HG03342 (cell line): ENCODE data around the gene LMAN1L.
A peak's percentile ranks its signal among the peaks of the same experiment; 100 is the strongest.

Source experiments
- ATAC-seq: cut with Tn5 transposase; IDR thresholded peaks from one replicate; pipeline ENCODE4 v1.9.1; 2021; ENCODE audit warnings: mild to moderate bottlenecking, moderate library complexity; ENCODE audit not compliant: unreplicated experiment

LMAN1L gene

DNA sequence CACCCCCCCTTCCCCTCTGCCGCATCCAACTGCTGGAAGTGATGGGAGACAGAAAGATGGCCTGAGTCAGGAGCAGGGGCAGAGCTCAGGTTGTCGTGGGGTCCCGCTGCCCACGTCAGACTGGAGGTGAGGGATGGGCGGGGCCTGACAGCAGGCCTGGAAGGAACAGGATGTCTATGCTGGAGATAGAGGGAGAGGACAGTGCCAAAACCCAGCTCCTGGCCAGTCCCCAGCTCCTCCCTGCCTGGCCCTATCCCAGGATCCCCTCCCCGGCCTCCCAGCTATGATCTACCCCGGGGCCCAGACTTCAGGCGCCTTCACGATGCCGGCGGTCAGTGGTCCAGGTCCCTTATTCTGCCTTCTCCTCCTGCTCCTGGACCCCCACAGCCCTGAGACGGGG, at the start of gene LMAN1L:
TSS of gene LMAN1L (plus strand) at position 303 of the 400 bp plus-strand sequence. CDS start at position 323, 20 bp downstream.
- no peak for ATAC-seq

DNA sequence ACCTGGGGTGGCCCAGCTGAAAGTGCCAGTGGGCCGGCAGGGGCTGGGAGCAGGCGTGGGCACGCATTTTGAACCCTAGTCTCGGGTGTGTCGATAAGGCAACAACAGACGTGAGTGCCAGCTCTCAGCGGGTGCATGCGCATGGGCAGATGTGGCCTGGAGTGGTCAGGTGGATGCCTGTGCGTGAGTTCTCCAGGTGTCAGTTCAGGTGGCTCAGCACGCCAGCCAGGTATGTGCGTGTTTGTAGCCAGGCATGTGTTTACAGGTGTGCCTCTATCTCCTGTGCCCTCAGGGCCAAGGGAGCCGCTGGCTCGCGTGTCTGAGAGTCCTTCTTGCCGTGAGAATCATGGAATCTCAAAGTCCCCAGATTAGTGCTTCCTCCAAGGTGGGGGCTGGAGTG, 49.2 kb upstream of the LMAN1L start:
- no peak for ATAC-seq

DNA sequence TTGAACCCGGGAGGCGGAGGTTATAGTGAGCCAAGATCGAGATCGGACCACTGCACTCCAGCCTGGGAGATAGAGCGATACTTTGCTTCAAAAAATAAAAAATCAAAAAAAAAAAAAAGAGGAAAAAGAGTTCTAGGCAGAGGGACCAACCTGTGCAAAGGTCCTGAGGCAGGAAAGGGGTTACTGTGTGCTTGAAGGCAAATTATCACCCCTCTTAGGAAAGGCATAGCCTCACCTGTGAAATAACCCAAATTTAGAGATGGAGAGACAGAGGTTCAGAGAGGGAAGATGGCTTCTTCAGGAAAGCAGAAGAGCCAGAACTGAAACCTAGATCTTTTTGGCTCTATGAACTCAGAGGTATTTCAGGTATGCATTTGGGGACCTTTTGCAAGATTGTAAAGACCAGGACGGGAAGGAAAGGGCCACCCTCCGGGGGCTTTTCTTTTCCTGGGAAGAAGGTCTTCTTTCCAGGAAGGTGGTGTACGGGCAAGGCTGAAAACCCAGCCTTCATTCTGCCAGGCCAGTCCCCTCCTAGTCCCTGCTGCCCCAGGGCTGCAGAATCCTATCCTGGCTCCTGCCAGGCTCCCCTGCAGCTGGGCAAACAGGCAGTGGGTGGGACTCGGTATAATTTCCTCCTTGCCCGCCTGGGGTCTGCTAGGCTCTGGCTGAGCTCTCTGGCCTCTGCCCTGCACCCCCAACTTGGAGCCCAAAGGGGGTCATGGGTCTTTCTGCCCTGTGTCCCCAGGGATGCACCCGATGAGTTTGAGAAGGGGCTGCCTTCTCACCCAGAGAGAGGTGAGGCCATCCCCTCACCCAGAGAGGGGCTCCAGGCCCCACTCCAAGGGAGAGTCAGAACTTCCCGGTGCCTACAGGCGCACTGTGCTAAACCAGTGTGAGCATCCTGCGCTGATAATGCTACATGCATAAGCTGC, 45.2 kb upstream of the LMAN1L start:
- ATAC-seq: no peak

DNA sequence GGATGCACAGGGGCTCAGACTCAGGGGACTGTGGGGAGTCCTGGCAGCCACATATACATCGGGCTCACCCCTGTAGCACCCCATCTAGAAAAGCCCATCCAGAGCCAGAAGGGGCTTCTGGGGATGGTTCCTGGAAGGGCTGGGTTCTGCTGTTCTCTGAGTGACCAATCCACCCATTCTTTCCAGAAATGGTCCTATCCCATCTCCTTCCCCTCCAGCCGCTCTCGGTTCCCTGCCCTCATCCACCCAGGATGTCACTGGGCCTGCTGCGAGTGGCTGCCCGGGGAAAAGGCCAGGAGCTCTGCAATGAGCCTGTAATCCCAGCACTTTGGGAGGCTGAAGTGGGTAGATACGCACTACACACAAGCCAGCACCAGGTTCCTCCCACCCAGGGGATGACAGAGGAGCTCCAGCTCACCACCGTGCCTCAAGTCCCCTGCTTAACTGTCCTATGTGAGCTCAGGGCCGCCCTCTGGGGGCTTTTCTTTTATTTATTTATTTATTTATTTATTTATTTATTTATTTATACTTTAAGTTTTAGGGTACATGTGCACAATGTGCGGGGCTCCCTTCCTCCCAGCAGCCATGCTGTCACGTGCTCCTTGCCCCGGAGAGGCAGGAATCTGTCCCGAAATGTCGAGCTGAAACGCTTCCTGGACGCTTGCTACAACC, 44.4 kb upstream of the LMAN1L start:
- no peak for ATAC-seq

DNA sequence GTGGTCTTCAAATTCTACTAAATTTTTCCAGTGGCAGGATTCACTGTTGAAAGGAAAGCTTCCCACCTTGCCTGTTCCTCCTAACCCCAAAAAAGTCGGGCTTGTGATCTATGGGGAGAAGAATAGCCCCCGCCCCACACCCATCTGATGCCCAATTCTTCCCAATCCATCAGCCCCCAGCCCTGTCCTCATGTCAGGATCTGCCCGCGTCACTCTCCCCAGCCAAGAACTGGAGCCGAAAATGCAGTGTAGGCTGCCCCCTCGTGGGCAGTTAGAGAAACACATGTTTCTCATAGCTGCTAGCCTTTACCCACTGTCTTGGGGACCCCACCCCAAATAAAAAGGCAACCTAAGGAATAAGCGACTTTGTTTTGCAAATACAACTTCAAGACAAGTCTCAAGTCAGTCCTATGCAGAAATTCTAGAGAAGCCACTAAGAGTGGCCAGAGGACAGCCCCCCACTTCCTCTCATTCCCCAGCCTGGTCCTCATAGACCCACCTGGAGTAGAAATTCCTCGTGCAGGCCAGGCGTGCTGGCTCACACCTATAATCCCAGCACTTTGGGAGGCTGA, 43.8 kb upstream of the LMAN1L start:
- no peak for ATAC-seq

DNA sequence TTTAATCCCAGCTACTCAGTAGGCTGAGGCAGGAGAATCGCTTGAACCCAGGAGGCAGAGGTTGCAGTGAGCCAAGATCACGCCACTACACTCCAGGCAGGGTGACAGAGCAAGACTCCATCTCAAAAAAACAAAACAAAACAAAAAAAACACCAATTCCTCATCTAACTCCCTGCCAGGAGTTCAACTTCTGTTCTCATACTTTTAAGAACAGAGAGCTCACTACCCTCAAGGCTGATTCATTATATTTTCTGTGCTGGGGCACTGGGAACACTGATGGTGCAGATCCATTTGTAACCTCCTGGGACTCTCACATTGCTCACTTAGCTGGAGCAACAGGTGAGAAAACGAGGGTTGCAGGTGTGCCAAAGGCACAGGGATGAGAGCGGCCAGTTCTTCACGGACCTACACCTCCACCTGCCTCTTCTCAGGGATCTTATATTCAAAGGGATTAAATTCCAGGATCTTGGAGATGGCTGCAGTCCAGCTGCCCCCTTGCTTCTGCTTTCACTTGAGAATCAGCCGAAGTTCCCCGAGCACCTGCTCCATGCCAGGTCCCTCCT, 43.1 kb upstream of the LMAN1L start:
- ATAC-seq: no peak

DNA sequence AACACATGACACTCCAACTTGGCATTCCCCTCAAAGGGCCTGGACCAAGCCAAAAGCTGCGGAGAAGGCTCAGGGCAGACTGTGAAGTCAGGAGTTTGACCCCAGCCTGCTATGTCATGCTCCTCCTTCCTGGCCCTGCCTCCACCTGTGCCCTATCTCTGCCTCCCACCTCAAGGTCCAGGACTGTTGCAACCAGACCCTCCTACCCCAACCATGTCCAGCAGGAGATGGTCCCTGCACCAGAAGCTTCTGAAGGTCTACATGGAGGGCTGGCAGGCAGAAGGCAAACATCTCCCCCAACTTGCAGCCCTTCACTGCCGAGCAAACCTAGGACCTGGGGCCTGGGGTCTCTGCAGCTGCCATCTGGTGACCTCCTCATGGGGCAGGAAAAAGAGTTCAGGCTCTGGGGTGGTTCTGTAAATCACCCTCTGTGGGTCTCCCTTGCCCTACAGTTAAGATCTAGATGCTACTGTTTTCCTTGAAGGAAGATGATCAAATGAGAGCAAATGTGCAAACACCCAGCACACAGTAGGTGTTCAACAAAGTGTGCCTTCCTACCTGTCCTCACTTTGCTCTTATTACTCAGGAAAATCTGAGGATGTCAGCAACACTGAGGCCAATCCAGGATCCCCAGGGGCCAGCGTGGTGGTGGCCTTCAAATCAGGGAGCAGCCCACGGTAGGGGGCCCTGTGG, 42.3 kb upstream of the LMAN1L start:
- no peak for ATAC-seq

DNA sequence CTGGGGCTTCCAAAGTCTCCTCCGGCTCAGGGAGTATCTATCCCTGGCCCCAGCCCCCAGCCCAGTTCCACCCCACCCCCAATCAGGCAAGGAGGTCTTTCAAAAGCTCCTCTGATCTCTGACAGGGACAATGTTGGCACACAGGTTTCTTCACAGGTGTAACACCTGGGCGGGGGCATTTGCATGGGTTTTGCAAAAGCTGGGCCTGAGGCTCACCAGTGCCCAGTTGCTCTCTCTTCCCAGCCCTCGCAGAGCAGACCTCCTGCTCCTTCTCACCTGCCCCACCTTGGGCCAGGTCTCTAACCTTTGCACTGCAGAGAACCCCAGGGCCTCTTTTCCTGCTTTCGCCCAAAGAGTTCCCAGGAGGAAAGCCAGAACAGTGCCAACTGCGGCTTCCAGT, 39.3 kb upstream of the LMAN1L start:
- ATAC-seq: no peak

DNA sequence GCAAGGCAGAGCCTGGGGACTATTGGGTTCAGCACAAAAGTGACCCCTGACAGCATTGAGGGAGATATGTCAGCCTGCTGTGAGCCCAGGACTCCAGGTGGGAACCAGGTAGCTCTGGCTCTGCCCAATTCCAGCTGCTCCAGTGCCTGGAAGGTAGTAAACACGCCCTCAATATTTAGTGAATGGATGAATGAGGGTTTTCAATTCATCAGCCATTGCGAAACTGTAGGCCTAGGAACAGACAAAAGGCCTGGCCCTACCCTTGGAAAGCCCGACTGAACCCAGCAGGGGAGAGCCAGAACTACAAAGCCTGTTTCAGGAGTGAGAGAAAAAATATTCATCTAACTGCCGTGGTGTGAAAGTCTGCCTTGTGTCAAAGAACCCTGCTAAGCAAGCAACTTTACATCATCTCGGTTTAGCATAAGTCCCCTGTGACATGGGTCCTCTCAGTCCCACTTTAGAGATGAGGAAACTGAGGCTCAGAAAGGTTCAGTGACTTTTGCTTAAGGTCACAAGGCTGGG, 38.8 kb upstream of the LMAN1L start:
- ATAC-seq: no peak

DNA sequence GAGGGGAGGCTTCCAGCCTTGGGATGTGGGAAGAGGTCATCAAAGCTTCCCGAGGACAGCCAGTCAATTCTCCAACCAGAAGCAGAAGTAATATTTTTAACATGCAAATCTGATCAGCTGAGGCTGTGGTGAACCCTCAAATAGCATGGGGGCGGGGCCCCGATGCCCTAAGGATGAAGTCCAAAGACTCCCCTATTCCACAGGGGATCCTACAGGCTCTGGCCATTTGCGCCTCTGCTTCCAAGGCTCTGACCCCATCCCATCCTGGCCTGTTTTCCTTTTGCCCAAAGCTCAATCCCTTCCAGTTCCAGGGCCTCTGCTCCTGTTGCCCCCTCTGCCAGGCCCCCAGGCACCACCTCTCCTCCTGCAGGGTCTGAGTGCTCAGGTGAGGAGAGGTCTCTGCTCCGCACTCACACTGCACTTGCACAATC, 37.5 kb upstream of the LMAN1L start:
- ATAC-seq: no peak

DNA sequence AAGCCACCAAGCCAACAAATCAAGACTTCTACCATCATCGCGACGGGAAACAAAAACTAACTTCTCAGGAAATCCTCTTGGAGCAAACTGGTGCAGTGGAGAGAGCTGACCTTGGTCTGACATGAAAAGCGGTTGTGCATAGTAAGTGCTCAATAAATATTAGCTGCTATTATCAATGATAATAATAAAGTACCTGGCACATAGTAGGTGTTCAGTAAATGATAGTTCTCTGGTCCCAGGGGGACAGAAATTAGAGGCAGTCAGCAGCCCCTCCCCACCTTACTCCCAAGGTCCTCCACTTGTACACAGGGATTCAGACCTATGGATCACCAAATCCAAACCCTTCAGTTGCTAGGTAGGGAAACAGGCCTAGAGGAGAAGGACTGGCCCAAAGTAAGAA, 36.7 kb upstream of the LMAN1L start:
- ATAC-seq: no peak

DNA sequence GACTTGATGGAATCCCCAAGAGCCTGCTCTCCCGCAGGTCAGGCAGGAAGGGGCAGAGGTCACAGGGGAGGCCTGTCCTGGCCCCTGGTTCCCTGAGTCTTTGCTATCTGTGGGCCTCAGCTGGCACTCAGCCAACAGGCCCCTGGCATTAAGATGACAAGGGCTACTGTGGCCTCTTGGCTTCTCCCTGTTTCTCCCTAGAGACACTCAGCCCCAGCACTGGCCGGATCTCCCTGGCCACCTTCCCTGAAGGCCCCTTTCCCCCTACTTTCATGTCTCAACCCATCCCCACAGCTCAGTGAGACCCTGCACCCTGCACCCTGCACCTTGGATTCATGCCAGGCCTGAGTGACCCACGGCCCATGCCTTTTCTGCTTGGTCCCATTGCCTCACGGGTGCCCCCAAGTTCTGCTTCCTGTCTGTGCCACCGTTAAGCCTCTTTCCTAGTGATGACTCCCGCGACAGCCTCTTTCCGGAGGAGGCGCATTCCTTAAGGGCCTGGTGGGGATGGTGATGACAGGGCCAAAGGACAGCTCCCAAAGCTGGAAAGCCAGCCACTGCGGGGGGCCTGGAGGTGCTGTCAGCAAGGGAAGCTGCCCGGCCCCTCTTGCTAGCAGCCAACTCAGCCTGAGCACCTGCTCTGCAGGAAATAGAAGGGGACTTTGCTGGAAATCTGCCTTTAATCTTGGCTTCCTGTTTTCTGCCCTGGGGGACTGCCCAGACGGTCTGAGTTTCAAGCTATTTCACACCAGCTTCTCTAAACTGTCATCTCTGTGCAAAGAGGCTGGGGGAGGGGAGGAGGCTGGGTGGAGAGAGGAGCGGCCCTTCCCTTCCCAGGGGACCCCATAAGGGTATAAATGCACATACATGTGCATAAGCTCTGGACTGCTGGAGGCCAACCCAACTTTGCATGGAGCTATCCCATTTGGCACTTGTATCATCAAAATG, 35.5 kb upstream of the LMAN1L start:
- ATAC-seq: no peak

DNA sequence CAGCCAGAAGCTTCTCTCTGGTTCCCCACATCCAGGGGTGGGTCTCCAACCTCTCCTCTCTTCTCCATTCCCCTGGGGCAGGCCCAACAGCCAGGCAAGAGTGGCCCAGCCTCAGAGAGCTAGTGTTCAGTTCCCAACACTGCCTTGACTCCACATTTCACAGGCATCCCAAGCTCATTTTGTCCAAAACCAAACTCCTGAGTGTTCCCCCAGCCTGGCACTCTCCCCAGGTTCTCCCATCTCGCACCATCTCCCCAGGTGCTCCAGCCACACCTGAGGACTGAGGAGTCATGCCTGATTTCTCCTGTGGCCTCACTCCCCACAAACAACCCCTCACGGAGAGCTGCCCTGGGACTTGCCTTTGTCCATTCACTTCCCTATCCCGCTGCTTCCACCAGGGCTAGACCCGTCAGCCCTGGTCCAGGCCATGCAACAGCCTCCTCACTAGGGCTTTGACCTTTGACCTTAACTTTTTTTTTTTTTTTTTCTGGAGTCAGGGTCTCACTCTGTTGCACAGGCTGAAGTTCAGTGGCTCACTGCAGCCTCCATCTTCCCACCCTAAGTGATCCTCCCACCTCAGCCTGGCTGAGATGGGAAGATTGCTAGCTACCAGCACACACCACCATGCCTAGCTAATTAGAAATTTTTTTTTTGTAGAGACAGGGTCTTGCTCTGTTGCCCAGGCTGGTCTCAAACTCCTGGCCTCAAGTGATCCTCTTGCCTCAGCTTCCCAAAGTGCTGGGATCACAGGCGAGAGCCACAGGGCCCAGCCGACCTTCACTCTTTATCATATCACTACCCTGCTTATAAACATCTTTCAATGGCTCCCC, 34.7 kb upstream of the LMAN1L start:
- ATAC-seq: no peak

DNA sequence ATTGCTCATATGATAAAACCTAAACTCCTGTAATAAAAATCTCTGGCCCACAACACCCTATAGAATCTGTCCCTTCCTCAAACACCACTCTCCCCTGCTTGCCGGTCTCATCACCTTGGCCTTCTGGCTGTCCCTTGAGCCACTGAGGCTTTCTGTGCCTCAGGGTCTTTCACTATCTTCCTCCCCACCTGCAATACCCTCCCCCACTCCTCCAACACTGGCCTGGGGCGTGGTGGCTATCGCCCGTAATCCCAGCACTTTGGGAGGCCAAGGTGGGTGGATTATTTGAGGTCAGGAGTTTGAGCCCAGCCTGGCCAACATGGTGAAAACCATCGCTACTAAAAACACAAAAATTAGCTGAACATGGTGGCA, 34.0 kb upstream of the LMAN1L start:
- ATAC-seq: no peak

DNA sequence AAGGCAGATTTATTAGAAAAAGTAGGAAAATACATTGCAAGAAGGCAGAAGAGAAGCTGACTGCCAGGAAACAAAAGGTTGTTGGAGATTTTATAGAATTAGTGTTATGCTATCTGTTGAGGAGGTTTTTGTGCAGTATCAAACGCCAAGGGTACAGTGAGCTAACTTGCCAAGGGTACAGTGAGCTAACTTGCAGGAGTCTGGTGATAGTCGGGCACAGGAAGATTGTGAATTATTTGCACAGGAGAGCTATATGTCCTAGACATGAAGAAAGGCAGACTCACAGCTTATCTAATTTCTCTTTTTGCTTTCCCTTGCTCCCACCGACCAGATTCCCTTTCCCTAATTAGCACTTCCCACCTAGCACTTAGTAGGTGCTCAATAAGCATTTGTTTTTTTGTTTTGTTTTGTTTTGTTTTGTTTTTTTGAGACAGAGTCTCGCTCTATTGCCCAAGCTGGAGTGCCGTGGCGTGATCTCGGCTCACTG, 33.4 kb upstream of the LMAN1L start:
- no peak for ATAC-seq

DNA sequence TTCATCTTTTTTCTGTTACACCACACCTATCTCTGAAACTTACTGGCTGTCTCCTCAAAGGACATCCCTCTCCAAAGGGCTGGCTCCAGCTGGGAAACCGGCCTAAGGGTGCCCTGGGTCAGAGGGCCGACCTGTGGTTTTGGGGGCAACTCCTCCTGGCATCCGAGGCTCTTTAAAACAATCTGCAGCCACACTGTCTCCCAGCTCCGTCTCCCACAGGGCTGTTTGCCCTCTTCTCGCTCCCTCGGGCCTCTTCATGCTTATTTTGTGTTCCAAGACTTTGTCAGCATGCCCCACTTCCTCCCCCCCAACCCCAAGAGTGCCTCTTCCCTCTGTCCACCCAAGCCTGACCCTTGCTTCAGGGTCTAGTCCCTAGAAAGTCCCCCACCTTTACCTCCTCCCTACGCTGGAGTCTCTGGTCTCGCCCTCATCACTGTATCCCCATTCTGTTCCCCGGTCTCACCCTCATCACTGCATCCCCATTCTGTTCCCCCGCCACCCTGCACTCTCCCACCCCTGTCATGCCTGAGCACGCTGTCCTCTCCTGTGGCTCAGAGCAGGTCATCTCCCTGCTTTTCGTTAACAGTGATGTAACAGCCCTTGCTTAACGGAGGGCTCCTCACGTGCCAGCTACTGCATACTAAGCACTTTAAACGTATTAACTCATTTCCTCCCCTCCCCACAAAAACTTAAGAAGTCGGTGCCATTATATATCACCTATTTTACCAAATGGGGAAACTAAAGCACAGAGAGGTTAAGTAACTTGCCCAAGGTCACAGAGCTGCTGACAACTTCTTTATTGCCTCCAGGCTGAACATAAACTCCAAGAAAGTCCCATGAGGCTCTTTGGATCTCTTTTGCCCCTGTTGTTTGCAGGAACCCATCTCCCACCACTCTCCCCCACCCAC, 31.9 kb upstream of the LMAN1L start:
- no peak for ATAC-seq

DNA sequence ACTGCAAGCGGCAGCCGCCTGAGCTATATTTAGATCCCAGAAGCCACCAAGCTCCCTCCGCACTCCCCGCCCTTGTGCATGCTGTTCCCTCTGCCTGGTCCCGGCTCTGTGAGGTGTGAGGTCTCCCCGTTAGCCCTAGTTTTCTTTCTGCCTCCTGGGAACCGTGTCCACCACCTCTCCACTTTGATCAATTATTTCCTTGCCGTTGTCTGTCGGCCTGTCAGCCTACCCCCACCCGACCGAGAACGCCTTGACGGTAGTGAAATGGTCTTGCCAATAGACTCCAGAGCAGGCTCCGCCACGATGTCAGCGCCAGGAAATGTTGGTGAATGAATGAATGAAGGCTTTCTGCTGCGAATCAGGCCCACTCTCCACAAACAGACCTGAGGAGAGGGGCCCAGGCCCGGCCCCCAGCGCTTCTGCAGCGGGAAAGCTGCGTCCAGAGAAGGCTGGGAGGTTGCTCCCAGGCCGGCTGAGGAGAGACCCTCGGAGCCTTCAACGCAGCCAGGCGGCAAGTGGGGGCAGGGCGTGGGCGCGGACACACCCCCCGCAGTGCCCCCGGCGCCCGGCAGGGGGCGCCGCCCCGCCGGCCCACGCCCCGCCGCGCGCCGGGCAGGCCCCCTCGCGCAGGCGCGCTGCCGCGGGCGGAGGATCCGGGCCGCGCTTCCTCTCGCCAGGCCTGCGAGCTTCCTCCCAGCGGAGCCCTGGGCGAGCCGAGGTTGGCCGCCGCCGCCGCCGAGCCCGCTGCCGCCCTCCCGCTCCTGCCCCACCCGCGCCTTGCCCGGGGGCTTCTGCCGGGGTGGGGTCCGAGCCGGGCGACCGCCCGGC, 31.0 kb upstream of the LMAN1L start, which contains the start of gene CSK:
TSS of gene CSK (plus strand) at position 650 of the 828 bp plus-strand sequence. CDS start 16,218 bp downstream, outside the sequence.
- ATAC-seq: peak; percentile 28
